Activated CD4-positive, alpha-beta T cell treated with anti-CD3 and anti-CD28 coated beads, Interleukin-2, amount 50 U/mL, for 4 hours (primary cell): ENCODE data around the gene CDK3.
A peak's percentile ranks its signal among the peaks of the same experiment; 100 is the strongest.
"Not testable (repeated sequence)": the region's sequence is repeated elsewhere in the genome, so short reads cannot be mapped to it uniquely, and the experiment has no call there.

Experiments
- DNase-seq, 2 experiments: peaks; one replicate each; pipeline ENCODE4 v3.0.0-alpha.2; 2020

The CDK3 gene

GRCh38 chr17:76044475-76045007 is 43.9 kb downstream of the CDK3 start:
- not testable (repeated sequence) for DNase-seq

GRCh38 chr17:76046064-76046463 is 45.4 kb downstream of the CDK3 start:
- DNase-seq, result no peak

- DNase-seq, result no peak
These were observed 47.5 kb downstream of the CDK3 start for GRCh38 chr17:76048025-76048605.

- no peak for DNase-seq
These were observed 48.1 kb downstream of the CDK3 start for GRCh38 chr17:76048711-76049110.

- no peak for DNase-seq
These were observed 48.6 kb downstream of the CDK3 start for GRCh38 chr17:76049239-76049638.

GRCh38 chr17:76049836-76050537 is 49.3 kb downstream of the CDK3 start:
- no peak for DNase-seq

- no peak for DNase-seq
These were observed 50.1 kb downstream of the CDK3 start for GRCh38 chr17:76050538-76051467.

GRCh38 chr17:76051561-76051960 is 50.9 kb downstream of the CDK3 start:
- no peak for DNase-seq

GRCh38 chr17:76053246-76054111 is 52.8 kb downstream of the CDK3 start:
- DNase-seq, result peak in 1 of 2 experiments; percentile 27

GRCh38 chr17:76054112-76054476 is 53.4 kb downstream of the CDK3 start:
- DNase-seq, result no peak
